Measurements from ENCODE around the gene ADCY6.

GRCh38 chr12:48816143-48816854, 27.4 kb upstream of the ADCY6 start:
- TF ChIP-seq CTCF (IDR thresholded peaks at IDR 0.05) (no peak), POLR2A (IDR thresholded peaks at IDR 0.05) (peak in 1 of 2 donors; percentile 16)
